ENCODE results near the gene CDC42EP4.
"Not testable (repeated sequence)": the region's sequence is repeated elsewhere in the genome, so short reads cannot be mapped to it uniquely, and the experiment has no call there.

The CDC42EP4 gene

DNA sequence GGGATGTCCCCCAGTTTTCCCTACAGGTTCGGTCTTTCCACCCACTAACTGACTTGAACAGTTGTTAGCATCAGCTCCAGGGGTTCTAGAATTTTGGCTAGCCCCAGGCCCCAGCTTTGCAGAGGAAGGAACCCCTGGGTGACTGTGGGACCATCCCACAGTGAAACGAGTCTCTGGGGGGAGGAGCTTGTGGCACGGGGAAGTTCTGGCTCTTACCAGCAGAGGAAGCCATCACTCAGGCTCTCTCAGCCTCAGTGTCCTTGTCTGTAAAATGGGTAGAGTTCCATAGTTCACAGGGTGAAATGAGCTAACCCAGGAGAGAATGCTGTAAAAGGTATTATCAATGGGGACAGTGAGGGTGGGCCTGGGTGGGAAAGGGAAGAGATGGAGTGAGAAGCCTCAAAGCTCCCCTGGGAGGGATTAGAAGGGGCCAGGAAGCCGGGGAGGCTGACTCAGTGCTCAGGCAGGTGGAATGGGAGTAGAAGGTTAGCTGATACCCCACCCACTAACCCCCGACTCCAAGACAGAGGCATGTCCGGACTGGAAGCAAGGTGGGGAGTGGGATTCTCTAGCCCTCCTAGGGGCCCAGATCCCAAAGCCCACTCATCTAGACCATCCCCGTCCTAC lies 30.9 kb upstream of the CDC42EP4 start:
- no peak for DNase-seq (ENCODE audit: low spot score)

DNA sequence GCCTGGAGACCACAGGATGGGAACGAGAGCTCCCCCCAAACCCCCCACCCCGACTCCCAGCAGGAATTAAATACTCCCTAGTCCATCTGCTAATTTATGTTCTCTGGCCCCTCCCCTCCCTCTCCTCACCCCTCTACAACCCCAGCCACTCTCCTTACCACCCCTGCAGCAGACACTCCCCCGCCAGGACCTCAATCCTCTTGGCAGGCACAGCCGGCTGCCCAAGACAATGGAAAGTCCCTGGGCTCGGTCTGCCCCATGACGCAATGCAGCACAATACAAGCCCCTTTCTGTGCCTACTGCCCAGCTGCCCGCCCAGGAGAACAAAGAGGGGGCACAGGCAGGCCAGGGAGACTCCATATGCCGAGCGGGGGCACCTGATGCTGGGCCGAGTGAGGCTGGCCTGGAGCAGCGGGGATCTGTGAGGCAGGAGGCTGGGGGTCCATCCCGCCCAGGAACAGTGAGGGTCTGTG lies 30.3 kb upstream of the CDC42EP4 start:
- DNase-seq (ENCODE audit: low spot score): peak; percentile 98

DNA sequence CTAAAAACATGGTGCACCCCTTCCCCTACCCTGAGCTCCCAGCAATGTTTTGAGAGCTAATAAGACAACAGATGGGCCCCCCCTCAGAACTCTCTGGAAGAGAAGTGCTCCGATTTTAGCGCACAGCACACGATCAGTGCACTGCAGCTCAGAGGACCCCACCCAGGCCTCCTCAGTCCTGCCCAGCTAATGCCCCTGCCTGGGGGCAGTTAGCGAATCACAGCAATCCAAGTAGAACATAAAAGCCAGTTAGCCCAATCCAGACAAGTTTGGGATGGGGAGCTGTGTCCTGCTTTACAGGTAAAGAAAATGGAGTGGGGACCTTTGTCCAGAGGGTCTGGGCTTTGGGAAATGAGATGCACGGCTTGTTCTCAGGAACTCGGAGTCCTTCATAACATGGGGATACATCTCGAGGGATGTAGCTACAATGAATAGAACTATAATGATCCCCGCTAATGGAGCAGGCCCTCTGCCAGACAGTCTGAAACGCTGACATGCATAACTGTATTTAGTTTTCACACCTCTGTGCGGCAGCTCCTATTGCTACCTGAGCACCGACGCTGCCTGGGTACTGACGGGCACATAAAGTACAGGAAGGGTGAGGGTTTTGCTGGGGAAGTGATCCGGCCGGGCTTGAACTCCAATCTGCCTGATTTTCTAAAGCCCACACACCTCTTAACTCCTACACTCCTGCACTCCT lies 29.7 kb upstream of the CDC42EP4 start:
- no peak for DNase-seq (ENCODE audit: low spot score)

DNA sequence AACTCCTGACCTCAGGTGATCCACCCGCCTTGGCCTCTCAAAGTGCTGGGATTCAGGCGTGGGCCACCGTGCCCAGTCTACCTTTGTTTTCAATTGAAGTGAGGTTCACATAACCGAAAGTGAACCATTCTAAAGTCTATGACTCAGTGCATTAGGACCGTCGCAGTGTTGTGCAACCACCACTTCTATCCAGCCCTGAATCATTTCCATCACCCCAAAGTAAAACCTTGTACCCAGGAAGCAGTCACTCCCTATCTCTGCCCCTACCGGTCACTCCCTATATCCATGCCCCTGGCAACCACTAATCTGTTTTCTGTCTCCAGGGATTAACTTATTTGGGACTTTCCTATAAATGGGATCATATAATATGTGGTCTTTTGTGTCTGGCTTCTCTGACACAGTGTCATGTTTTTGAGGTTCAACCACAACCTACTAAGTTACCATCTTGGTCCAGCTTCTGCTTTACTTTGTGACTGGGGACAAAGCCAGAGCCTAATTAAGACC lies 28.3 kb upstream of the CDC42EP4 start:
- DNase-seq (ENCODE audit: low spot score): no peak

DNA sequence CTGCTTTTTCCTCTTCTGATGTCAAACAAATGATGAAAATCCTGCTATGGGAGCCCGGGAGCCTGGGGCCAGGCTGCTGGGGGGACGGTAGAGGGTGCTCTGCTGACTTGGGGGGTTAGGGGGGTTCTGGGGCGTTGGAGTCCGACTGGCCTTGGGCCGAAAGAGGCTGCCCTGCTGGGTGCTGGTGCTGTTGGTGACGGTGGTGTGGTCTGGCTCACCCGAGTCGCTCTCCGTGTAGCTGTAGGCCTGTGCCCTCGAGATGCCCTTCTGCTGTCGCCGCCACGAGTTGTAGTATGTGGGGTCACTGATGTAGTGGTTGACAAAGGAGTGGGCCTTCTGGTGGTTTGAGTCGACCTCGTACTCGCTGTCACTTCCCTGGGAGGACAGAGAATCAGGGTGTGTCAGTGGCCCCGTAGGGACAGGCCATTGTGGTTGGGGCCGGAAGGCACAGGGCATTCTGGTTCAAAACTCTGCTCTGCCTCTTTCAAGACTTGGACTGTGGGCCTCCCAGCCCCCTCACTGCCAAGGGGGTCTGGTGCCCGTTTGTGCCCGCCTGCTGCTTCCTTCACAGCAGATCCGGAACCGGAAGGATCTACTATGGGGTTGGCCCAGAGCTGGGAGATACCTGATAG lies 26.9 kb upstream of the CDC42EP4 start:
- DNase-seq (ENCODE audit: low spot score): no peak

DNA sequence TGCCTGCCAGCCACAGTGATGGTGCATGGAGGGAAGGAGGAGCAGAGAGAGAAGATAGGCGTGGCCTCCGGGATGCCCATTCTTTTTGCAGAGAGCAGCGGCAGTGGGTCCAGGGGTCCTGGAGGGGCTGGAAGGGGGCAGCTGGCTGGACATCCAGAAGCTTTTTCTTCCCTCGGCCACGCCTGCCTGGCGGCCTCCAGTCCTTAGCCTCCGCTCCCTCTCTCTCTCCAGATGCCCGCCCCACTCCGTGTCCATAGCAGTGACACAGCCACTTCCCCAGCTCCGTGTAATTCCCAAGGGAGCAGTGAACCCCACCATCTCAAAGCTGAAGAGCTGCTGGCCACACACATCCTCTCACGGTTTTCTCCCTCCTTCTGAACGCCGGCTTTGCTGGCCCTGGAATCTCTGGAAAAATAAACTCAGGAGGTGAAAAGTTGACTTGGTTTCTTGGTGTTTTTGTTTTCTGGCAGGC lies 26.3 kb upstream of the CDC42EP4 start:
- no peak for DNase-seq (ENCODE audit: low spot score)

DNA sequence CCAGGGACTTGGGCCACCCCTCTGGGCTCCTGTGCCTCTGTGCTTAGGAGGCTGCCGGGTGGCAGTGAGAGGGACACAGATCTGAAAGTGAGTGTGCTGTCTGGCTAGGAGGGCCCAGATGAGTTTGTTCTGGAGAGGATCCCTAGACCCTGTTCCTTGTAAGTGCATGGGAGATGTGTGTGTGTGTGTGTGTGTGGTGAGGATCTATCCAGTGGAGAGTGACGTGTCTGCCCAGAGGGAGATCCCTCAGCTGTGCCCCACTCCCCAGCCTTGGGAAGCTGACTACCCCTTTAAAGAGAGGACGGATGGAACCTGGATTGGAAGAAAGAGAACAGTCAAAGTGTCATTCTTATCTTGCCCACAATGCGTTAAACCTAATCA lies 25.5 kb upstream of the CDC42EP4 start:
- DNase-seq (ENCODE audit: low spot score): no peak

DNA sequence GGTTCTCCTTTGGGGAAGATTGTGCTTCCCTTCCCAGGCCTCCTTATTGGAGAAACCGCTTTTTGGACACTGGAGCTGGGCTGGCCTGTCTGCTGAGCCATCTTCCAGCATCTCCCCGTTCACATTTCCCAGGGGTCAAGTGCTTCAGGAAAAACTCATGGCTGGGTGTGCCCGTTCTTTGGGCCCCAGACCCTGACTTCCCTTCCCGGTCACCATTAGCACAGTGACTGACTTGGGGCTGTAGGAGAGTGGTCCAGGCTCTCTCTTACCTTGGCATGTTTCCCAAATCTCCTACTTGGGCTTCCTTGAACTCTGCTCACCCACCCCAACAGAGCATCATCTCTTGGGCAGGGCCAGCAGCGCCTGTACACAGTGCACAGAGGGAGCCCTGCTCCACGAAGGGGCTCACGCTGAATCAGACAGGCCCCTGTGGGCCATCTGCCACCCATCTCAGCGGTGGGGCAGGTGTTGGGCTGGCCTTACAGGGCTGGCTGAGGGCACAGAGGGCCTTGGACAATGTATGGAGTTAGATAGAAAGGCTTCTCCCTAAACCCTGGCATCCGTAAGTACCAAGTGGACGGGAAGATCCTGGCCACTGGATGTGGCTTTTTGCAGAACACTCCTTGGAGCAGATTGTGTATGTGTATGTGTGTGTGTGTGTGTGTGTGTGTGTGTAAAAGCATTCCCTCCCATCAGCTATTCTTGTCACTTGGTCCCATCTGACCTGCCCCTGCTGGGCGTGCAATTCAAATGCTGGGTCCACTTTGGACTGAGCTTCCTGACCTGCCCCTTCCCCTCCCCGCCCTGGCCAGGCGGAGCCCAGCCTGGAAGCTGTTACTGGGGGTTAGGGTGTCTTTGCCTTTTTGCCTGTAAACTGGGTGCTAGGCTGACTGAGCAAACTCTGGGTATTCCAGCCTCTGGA lies 24.9 kb upstream of the CDC42EP4 start:
- DNase-seq (ENCODE audit: low spot score): no peak

DNA sequence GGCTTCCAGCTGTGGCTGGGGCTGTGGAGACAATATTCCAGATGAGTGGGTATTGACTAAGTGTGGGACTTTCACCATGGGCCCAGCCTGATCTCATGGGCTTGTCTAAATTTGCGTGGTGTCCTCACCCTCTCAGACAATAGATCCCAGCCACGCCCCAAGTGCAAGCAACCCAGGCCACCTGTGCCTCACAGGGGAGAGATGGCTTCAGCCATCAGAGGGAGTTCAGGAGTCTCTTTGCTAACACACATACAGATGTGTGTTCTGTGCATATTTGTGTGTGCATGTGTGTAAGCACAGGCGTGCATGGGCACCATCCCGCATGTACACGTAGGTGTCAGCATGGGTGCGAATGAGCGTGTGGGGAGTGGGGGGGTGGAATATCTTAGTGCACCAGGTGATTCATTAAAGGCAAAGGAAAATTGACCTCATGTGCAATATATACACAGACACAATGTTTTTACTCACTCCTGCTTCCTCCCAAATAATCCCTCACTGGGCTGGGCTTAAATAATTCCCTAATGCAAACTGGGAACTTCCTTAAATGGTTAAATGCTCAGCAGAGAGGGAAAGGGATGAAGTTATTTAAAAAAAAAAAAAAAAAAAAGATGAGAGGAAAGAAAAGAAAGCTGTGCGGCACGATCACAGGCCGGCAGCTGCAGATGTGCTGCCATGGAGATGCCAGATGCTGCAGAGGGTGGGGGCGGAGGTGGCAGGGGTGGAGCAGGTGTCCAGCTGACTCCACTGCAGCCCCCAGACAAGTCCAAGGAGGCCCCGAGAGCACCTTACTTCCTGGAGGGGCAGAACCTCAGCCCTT lies 24.0 kb upstream of the CDC42EP4 start:
- DNase-seq (ENCODE audit: low spot score): no peak

DNA sequence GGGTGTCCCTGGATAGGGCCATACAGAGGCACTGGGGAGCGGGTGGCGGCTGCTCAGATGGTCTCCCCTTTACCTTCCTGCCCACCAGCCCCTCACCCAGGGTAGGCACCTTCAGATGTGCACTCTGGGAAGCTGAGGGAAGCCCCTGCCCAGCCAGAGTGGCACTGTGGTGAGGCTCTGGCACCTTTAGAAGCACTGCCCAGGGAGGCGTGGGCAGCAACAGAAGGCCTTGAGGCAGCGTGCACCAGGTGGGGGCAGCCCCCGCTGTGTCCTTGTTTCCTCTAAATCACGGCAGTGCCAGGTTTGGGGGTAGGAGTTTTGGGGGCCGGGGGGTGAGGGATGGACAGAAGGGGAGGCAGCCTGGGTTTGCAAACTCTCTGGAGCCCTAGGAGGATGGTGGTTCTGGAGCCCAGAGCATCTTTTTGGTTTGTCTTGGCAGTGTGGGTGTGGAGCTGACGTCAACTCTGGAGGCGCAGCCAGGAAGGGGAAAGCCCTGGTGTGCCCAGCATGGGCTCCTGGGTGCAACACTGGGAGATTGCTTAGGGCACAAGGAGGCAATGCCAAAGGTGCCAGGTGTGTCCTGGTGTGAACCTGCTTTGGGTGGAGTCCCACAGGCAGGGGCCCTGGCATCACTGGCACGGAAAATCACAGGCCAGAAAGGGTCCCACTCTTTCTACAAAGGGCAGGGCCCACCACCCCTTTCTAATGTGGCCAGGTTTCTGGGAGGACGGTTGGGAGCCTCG lies 23.1 kb upstream of the CDC42EP4 start:
- DNase-seq (ENCODE audit: low spot score): no peak

DNA sequence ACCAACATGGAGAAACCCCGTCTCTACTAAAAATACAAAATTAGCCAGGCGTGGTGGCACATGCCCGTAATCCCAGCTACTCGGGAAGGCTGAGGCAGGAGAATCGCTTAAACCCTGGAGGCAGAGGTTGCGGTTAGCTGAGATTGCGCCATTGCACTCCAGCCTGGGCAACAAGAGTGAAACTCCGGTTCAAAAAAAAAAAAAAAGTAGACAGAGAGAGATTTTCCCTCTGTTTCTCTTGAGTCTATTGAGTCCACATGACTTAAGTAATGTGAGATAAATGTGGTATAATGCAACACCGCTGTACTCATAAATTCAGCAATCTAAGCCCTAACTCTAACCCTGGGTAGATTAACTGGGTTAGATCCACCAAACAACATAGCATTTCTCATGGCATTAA lies 21.6 kb upstream of the CDC42EP4 start:
- not testable (repeated sequence) for DNase-seq (ENCODE audit: low spot score)

DNA sequence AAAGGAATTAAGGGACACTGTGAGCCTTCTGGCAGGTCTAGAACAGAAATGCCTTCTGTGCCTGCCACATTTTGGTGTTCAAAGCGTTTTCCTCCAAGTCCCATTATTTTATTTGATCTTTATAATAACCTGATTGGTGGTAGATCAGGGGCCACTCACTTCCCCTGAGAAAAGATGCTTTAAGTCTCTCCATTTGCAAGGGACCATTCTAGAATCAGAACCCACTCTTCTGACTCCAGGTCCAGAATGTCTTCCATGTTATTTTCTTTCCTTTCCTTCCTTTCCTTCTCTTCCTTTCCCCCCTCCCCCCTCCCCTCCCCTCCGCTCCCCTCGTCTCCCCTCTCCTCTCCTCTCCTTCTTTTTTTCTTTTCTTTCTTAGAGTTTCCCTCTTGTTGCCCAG lies 19.3 kb upstream of the CDC42EP4 start:
- DNase-seq (ENCODE audit: low spot score): no peak

DNA sequence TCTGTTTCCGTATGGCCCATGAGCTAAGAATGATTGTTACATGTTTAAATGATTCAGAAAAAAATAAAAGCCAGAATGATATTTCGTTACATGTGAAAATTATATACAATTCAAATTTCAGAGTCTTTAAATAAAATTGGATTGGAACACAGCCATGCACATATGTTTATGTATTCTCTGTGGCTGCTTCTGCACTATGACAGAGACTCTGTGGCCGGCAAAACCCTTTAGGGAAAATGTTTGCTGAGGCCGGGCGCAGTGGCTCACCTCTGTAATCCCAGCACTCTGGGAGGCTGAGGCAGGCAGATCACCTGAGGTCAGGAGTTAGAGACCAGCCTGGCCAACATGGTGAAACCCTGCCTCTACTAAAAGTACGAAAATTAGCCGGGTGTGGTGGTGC lies 15.9 kb upstream of the CDC42EP4 start:
- DNase-seq (ENCODE audit: low spot score): no peak

DNA sequence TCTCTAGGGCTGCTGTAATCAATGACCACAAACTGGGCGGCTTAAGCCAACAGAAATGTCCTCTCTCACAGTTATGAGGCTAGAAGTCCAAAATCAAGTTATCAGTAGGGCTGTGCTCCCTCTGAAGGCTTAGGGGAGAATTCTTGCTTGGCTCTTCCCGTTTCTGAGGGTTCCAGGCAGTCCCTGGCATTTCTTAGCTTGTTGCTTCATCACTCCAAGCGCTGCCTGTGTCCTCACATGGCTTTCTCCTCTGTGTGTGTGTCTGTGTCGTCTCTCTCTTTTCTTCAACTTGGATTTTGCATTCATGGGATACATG lies 13.7 kb upstream of the CDC42EP4 start:
- DNase-seq (ENCODE audit: low spot score): no peak

DNA sequence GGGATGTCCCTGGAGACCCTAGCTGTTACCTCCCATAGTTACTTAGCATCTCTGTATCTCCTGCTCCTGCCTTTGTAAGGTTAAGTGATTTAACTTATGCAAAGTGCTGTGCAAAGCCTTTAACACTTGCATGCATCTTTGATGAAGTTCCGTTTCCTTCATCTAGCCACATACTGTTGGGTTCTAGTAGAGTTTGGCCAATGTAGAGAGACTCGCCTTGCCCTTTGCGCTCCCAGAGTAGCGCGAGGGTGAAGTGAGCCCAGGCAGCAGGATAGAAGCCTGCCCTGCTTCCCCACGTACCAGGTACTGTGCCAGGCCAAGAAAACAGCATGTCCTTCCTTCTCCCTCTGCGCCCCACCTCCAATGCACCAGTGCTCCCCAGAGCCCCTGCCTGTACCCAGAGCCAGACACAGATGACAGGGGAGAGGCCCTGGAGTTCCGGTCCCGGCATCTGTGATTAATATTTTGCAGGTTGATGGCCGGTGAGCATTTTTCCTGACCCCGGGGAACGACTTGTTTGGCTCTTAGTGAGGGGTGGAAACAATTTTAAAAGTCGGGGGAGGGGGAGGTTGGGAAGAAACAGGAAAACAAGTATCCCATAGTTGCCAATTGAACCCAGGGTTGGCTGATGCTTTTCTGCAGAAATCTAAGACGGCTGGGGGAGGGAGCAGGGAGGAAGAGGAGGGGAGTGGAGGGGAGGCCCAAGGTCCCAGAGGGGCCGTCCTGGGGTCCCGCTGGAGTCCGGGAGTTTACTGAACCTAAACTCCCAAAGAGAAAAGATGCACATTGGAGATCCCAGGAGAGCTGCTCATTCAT lies 13.1 kb upstream of the CDC42EP4 start:
- no peak for DNase-seq (ENCODE audit: low spot score)

DNA sequence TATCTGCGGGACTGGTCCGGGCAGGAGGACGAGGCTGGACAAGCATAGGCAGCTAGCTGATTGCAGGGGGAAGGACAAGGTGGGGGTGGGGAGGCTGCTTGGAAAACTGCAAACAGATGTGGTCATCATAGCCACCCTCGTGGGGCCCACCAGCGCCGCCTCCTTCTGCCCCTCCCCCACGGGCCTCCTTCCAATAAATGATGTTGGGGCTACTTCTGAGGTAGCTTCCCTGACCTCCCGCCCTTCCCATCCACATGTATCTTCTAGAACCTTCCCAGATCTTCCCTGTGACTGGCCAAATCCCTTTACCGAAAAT lies 12.3 kb upstream of the CDC42EP4 start:
- no peak for DNase-seq (ENCODE audit: low spot score)

DNA sequence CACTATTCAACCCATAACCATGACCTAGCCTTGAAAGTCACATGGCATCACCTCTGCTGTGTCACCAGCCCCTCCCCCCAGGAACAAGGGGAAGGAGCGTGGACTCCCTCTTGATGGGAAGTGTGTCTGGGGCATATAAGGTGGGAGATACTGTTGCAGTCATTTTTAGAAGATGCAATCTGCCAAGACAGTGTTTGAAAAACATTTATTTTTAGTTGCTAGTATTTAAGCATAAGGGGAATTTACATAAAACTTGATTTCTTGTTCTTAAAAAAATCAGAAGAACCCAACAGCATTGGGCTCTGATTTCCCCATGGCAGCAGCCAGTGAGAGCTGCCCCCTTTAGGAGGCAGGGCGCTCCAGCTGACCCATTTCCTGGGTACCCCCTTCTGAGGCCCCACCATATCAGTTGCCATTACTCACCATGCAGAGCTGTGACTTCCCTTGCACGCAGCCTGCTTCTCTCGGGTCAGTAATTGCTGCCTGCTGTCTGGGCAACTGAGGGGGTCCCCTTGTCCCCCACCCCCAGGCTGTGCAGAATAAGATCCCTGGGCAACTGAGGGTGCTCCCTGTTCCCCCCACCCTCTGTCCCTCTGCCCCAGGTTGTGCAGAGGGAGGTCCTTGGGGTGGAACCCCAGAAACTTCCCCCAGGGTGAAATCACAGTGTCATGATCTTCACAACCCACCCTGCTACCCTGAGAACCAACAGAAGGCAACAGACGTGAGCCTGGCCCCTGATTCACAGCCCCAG lies 11.8 kb upstream of the CDC42EP4 start:
- DNase-seq (ENCODE audit: low spot score): no peak

DNA sequence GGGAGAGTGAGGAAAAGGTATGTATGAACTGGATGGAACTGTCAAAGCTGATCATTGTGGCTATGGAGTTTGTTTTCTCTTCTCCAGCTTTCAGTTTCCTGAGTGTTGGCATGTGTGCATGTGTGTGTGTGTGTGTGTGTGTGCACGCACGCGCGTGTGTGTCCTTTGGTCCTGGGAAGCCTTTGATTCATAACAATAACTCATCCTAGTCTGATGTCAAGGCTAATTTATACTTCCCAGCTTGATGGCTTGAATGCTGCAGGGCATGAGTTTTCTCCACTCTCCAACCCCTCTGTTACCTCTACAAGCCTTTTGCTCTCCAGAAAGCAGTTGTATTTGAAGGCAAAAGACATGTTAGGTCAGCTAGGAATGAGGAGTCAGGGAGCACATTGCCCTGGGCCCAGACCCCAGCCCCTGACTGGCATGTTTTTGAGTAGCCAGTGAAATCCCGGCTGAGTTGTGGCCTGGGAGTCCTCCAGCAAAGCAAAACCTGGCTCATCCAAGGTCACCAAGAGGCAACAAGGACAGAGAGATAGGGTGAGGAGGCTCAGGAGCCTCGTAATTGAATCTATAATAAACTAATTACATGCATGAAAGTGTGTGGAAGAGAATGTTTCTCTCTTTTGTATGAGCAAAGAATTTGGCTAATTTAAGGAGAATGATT lies 8.9 kb upstream of the CDC42EP4 start:
- no peak for DNase-seq (ENCODE audit: low spot score)

DNA sequence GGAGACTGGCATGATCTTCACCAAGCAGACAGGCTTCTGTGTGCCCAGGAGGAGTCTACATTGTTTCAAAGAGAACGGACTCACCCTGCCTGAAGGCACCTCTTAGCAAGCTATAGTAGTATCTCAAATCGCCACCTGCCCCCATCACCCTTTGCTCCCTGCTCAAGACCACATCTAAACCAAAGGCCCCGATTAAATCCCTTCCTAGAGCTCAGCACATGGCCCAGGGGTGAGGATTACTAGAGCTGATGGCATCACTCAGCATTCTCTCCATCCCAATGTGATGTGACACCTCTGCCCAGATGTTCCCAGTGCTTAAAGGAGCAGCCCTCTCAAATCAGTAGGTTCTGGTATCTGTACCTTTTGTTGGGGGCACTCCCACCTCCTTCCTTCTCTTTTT lies 8.0 kb upstream of the CDC42EP4 start:
- no peak for DNase-seq (ENCODE audit: low spot score)

All from putamen (tissue), 1 donor.